Measurements from ENCODE around the gene HEATR9.

Gene HEATR9

DNA sequence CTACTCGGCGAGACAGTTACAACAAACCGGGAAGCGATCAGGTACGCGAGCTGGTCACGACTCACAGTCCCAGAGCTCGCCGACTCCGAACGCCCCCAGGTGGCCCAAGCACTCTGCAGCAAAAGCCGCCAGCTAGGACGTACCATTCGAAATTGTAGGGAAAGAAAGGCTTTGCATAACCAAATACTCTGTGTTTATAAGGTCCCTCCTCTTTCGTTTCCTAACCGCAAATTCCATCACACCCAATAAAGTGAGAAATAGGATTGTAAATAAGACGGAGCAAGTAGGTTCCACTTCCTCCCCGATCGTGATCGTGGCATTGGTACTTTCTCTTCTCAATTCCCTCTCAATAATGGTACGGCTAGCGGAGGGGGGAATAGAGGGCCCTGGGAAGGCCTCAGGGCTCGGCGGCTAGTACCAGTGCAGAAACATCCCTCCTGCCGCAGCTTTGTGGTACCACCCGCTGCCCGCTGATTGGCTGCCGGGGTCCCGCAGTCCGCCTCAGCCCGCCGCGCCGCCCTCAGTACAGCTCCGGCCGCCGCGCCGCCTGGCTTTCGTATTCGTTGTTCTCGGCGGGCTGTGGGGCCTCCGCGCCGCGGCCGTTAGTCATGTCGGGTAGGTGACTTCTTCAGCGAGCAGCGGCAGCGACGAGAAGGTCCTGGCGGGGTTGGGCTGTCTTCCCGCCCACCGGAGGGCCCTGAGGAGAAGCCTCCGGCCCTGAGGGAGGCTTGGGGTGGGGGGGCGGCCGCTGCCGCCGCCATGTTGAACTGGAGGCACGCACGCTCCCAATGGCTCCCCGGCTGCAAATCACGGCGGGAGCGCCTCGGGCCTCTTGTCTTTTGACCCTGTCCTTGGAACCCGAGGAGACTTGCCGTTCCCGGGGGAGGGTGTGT lies 59.5 kb downstream of the HEATR9 start, which contains the start of gene TAF15:
TSS of gene TAF15 (plus strand) at position 523 of the 893 bp plus-strand sequence. CDS start at position 609, 86 bp downstream.
- peak; percentile 98 to 99 for DNase-seq

DNA sequence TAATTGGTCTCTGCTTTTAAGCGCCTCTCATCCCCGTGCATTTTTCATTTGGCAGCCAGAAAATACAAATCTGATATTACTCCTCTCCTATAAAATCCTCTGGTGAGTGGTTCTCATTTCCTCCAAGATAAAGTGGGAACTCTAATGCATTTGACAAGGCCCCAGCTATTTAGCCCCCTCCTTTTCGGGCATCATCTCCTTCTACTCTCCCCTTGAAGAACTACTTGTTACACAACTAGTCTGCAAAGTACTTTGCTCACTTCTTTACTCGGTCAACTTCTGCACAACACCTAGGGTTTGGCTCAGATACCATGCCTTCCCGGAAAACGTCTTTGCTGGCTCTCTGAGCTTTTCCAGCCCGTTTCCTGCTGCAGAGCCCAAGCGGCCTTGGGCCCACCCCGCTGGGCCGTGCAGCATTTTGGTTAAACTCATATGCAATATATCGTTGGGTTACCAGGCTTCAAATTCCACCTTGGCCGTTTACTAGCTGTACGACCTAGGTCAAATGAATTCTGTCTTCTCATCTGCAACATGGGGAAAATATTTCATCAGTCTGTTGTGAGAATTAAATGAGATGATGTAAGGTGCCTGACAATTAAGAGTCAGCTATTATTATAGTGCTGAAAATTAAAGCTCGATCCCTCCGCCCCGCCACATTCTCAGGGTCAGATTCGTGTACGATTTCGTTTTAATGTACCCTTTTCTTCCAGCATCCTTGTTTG lies 60.3 kb downstream of the HEATR9 start:
- no peak for DNase-seq

DNA sequence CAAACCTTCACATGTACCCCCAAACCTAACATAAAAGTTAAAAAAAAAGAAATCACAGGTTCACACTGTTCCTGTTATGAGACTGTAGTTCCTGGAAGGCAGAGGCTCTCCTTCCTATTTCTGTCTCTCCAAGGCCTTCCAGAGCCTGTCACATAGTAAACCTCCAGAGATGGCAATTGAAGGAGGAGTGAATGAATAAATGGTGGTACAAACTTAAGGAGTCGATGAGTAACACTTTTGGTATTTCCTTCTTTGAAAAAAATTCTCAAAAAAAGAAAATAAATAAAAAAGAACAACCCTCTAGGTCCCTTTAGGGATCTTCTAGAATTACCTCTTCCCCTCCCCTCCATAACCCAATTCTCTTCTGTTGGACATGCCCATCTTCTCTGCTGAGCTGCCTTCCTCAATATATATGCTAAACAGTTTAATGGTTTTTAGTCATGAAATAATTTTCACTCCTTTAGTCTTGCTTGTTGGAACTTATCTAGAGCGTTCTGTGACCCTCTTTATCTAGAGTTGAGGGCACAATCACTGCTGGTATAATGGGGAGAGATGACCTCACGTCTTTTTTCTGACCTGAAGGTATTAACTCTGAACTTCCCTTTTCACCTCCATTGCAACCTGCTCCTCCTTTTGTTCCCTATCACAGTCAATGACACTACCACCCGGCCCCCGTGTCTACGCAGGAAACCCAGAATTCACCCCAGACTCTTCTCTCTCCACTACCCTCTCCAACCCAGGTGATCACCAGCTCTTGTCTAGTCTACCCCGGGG lies 61.1 kb downstream of the HEATR9 start:
- no peak for DNase-seq

All from inflammatory macrophage (primary cell).